ENCODE measurements around the gene PTK6. TPM values are rescaled to one million over a fixed set of nuclear protein-coding genes. Genes with fewer than 3 reads are reported as not detected.
A peak's percentile ranks its signal among the peaks of the same experiment; 100 is the strongest.

The PTK6 gene
- total and polyA plus RNA-seq, 2 of the 13 experiments (the other 11 are each of a cell fraction or from before 2014, with no cell fraction given), result 0.08 TPM; not detected in 1

- no peaks in the 10 kb centered on the region for H3K79me2 ChIP-seq (ENCODE audit: insufficient read depth, low read length)
- POLR2A ChIA-PET, result no interaction called here
- BruUV-seq (replicated peaks), result no TSS peak
- no peak overlapping the region for H3K9ac ChIP-seq (ENCODE audit: insufficient read depth, low read depth, low read length)
- DNase-seq (ENCODE audit: low spot score) (no peak), ATAC-seq (peak; percentile 40), FAIRE-seq (no peak)
- TF ChIP-seq HIVEP1 (CRISPR knock-in tag; IDR thresholded peaks at IDR 0.05) (no peak), RFX1 (IDR thresholded peaks at IDR 0.05) (no peak), ZNF563 (CRISPR knock-in tag; IDR thresholded peaks at IDR 0.05) (0 out of 2 replicates have a peak, but pooled peaks have one; percentile 27), ZNF687 (CRISPR knock-in tag; IDR thresholded peaks at IDR 0.05) (0 out of 2 replicates have a peak, but pooled peaks have one; percentile 19), XRCC5 (optimal IDR thresholded peaks at IDR 0.05; ENCODE audit: low read length) (peak; percentile 69), HNF1A (IDR thresholded peaks at IDR 0.05; ENCODE audit: low read depth) (no peak), HNF1A (CRISPR knock-in tag; IDR thresholded peaks at IDR 0.05; ENCODE audit: borderline replicate concordance) (0 out of 2 replicates have a peak, but pooled peaks have one; percentile 40), ZNF678 (CRISPR knock-in tag; IDR thresholded peaks at IDR 0.05) (0 out of 2 replicates have a peak, but pooled peaks have one; percentile 36), ATF7 (IDR thresholded peaks at IDR 0.05) (no peak), ATF7 (CRISPR knock-in tag; IDR thresholded peaks at IDR 0.05) (peak; percentile 49; the same call in 1 of the 2 replicates), ZNF768 (CRISPR knock-in tag; IDR thresholded peaks at IDR 0.05) (0 out of 2 replicates have a peak, but pooled peaks have one; percentile 6), ZNF225 (CRISPR knock-in tag; IDR thresholded peaks at IDR 0.05) (0 out of 2 replicates have a peak, but pooled peaks have one; percentile 12), CTCF (CRISPR knock-in tag; IDR thresholded peaks at IDR 0.05) (peak; percentile 6; the same call in 1 of the 2 replicates), STAG1 (CRISPR knock-in tag; IDR thresholded peaks at IDR 0.05) (0 out of 2 replicates have a peak, but pooled peaks have one; percentile 19), EZH2 (conservative IDR thresholded peaks at IDR 0.05; ENCODE audit: low read depth, low read length) (peak; percentile 69), RARA (CRISPR knock-in tag; IDR thresholded peaks at IDR 0.05) (no peak)
- H4K20me1 ChIP-seq (ENCODE audit: insufficient read depth, low read length), result peaks cover 2% of the 10 kb centered on the region; the same call in 1 of the 2 replicates
- no peak overlapping the region for H3K4me2 ChIP-seq (ENCODE audit: low read depth, low read length)
- no peak overlapping the region for H2AFZ ChIP-seq (ENCODE audit: low read length)
- H3K4me1 ChIP-seq (ENCODE audit: insufficient read depth, low read length), result peaks cover 11% of the 10 kb centered on the region
- in situ Hi-C loops (cut with HindIII; ENCODE audit: extremely low pct_ligation_motif_present, low pct_unique_long_range_greater_than_20kb) (no loop called here), intact Hi-C loops (cut with micrococcal nuclease; ENCODE audit: unreplicated experiment) (no loop called here)
- CTCF ChIA-PET (ENCODE audit: low intra/inter-chr PET ratio, low total read pairs), result interaction anchor here (1.5 kb wide), 1 partner anchor 22 kb away, joined by 4 read pairs; no protein-coding TSS in a partner anchor
- H3K27me3 ChIP-seq (ENCODE audit: control insufficient read depth in 1 of 2, insufficient read depth in 2 of 2, low read length in 2 of 2), result peaks cover 25 to 68% of the 10 kb centered on the region in 2 experiments
- H3K27ac ChIP-seq (ENCODE audit: extremely low read length, insufficient read depth, low read length), result no peak overlapping the region
- H3K9me3 ChIP-seq (ENCODE audit: low read length), result no peaks in the 10 kb centered on the region
- 12% methylated on average over 18 of the region's 20 CpGs for WGBS (ENCODE audit: low lambda C conversion rate)
- H3K36me3 ChIP-seq (replicated peaks in 1 of 2; ENCODE audit: control insufficient read depth in 1 of 2, insufficient read depth in 2 of 2, low read length in 2 of 2), result no peaks in the 10 kb centered on the region
- no peak overlapping the region for H3K4me3 ChIP-seq (replicated peaks in 1 of 3; ENCODE audit: insufficient read depth in 1 of 3, low read depth in 2 of 3, low read length in 3 of 3)
Observed at GRCh38 chr20:63518351-63518861, 18.8 kb downstream of the PTK6 start.

Measured in HepG2 (cell line).